K562 (cell line): Measurements from ENCODE around the gene SLC7A14. TPM values are rescaled to one million over a fixed set of nuclear protein-coding genes. Genes with fewer than 3 reads are reported as not detected.

Experiments used
- ATAC-seq: fragments of 200-7000 bp; cut with Tn5 transposase; 3 replicates; pipeline ENCODE4 v1.9.1; 2020; ENCODE audit warnings: moderate library complexity
- BruUV-seq: library from RNA; stranded (reverse); fragments of 400-500 nt; replicated peaks from 2 replicates; lab custom pipeline; 2021; lab: Mats Ljungman, UMichigan
- CTCF ChIA-PET: fragments of 300-600 bp; formaldehyde crosslinking; extraction: SDS; loops from one replicate; lab custom pipeline; 2021; ENCODE audit warnings: low intra/inter-chr PET ratio; lab: Yijun Ruan, JAX
- POLR2A ChIA-PET: fragments of 300-600, 350-650 bp; sonication (Branson Sonifier 250); formaldehyde crosslinking; extraction: SDS; loops from one replicate; lab custom pipeline; 2021; ENCODE audit warnings: antibody characterized with exemption, inconsistent platforms; lab: Yijun Ruan, JAX
- DNase-seq, 4 experiments: peaks; one replicate each; pipeline versions ENCODE4 v3.0.0 to v3.0.0-alpha.2; 2011 to 2018; ENCODE audit warnings: low spot score in 3 of 4, mixed read lengths in 3 of 4; ENCODE audit errors: extremely low read depth in 1 of 4
- FAIRE-seq: peaks from 2 replicates; lab custom pipeline; 2011; peaks lifted over from hg19 to GRCh38; lab: Jason Lieb, UNC
- H2AFZ ChIP-seq: 2 replicates; pipeline ENCODE4 v1.6.0; 2011; ENCODE audit warnings: low read depth, low read length, control low read depth, inconsistent platforms
- H3K27ac ChIP-seq: fragments of 200-600 bp; 3 replicates; pipeline ENCODE4 v1.8.0; 2011; ENCODE audit warnings: low read depth, mild to moderate bottlenecking, control low read depth, inconsistent platforms, low read length, moderate library complexity, mixed read lengths; ENCODE audit errors: extremely low read depth
- H3K27me3 ChIP-seq, 2 experiments: fragments of 300-600 bp in 1 of 2; 2 replicates in 1 of 2; 3 replicates in 1 of 2; pipeline versions ENCODE4 v1.6.0 to v1.8.0; 2011; ENCODE audit warnings: inconsistent platforms in 2 of 2, low read length in 2 of 2, mild to moderate bottlenecking in 1 of 2, mixed read lengths in 1 of 2, moderate library complexity in 1 of 2; ENCODE audit not compliant: control insufficient read depth in 2 of 2, insufficient read depth in 2 of 2
- H3K36me3 ChIP-seq: fragments of 300-600 bp; 3 replicates; pipeline ENCODE4 v1.8.0; 2011; ENCODE audit warnings: mild to moderate bottlenecking, low read length, inconsistent platforms; ENCODE audit not compliant: control insufficient read depth, insufficient read depth
- H3K4me1 ChIP-seq, 2 experiments: fragments of 200-600 bp in 1 of 2; replicated peaks in 1 of 2; 2 replicates in 1 of 2; 3 replicates in 1 of 2; pipeline versions ENCODE4 v1.5.1 to v1.8.0; 2011; ENCODE audit warnings: inconsistent platforms in 2 of 2, low read length in 2 of 2, mild to moderate bottlenecking in 1 of 2, mixed read lengths in 1 of 2, moderate library complexity in 1 of 2; ENCODE audit not compliant: control insufficient read depth in 2 of 2, insufficient read depth in 2 of 2
- H3K4me2 ChIP-seq: 2 replicates; pipeline ENCODE4 v1.6.1; 2011; ENCODE audit warnings: low read length, control low read depth, inconsistent platforms, mixed read lengths; ENCODE audit not compliant: insufficient read depth
- H3K4me3 ChIP-seq: fragments of 200-600 bp; sonication (generic), shearing (Covaris generic); 2 replicates; pipeline ENCODE4 v1.5.1; 2016; ENCODE audit warnings: control low read depth, inconsistent platforms
- H3K79me2 ChIP-seq: fragments of 200-600 bp; 3 replicates; pipeline ENCODE4 v1.8.0; 2011; ENCODE audit warnings: low read length, inconsistent platforms; ENCODE audit not compliant: control insufficient read depth, insufficient read depth
- H3K9ac ChIP-seq, 2 experiments: 2 replicates each; pipeline versions ENCODE4 v1.6.0 to v1.6.1; 2011; ENCODE audit warnings: low read depth in 2 of 2, low read length in 2 of 2, control low read depth in 1 of 2, inconsistent platforms in 1 of 2, mild to moderate bottlenecking in 1 of 2, mixed read lengths in 1 of 2; ENCODE audit not compliant: insufficient read depth in 1 of 2
- H3K9me1 ChIP-seq: one replicate; pipeline ENCODE4 v1.6.0; 2011; ENCODE audit warnings: inconsistent platforms, mild to moderate bottlenecking, low read length, moderate library complexity; ENCODE audit not compliant: control insufficient read depth, insufficient read depth
- H3K9me3 ChIP-seq: replicated peaks from 2 replicates; pipeline ENCODE4 v1.5.1; 2011; ENCODE audit warnings: low read depth, low read length, inconsistent platforms; ENCODE audit not compliant: control insufficient read depth, insufficient read depth
- H4K20me1 ChIP-seq: replicated peaks from 2 replicates; pipeline ENCODE4 v1.6.1; 2011; ENCODE audit warnings: low read length, inconsistent platforms, mixed read lengths; ENCODE audit not compliant: control insufficient read depth, insufficient read depth
- CUX1 ChIP-seq: fragments of 200-800 bp; sonication (Bioruptor generic); IDR thresholded peaks from 2 replicates; pipeline ENCODE4 v1.6.1; 2016; ENCODE audit warnings: missing genetic modification characterization, missing compliant biosample characterization
- GTF2F1 ChIP-seq: IDR thresholded peaks from 2 replicates; pipeline ENCODE4 v1.6.1; 2011; ENCODE audit warnings: low read depth, low read length, improper control_type of control experiment
- KAT2B ChIP-seq: IDR thresholded peaks from one replicate; pipeline ENCODE4 v1.6.1; 2012; ENCODE audit warnings: low read depth, mild to moderate bottlenecking, control low read depth, inconsistent platforms, low read length, moderate library complexity
- PHB ChIP-seq: fragments of 250-450 bp; sonication (Bioruptor Pico); IDR thresholded peaks from 2 replicates; pipeline ENCODE4 v1.5.0; 2021
- SMAD2 ChIP-seq: fragments of 150-350 bp; IDR thresholded peaks from 2 replicates; pipeline ENCODE4 v1.6.1; 2014; ENCODE audit warnings: low read depth, mild to moderate bottlenecking, low read length
- SMARCA5 ChIP-seq: fragments of 450-650 bp; IDR thresholded peaks from 2 replicates; pipeline ENCODE4 v1.6.1; 2016
- SREBF2 ChIP-seq: sonication (generic); formaldehyde crosslinking; IDR thresholded peaks from 2 replicates; pipeline ENCODE4 v1.4.0; 2020; ENCODE audit warnings: mild to moderate bottlenecking, missing genetic modification reagents
- ZBTB12 ChIP-seq: fragments of 250-450 bp; sonication (Bioruptor Pico); IDR thresholded peaks from 2 replicates; pipeline ENCODE4 v1.4.0; 2020
- ZBTB7A ChIP-seq: IDR thresholded peaks from 2 replicates; pipeline ENCODE4 v1.6.1; 2011; ENCODE audit warnings: low read depth, mild to moderate bottlenecking, low read length, moderate library complexity, borderline replicate concordance; ENCODE audit not compliant: control insufficient read depth
- ZNF239 ChIP-seq: fragments of 250-450 bp; sonication (Bioruptor Pico); IDR thresholded peaks from 2 replicates; pipeline ENCODE4 v1.4.0; 2020; ENCODE audit warnings: mild to moderate bottlenecking
- ZNF311 ChIP-seq: fragments of 250-450 bp; sonication (Bioruptor Pico); IDR thresholded peaks from 2 replicates; pipeline ENCODE4 v1.4.0; 2020; ENCODE audit warnings: mild to moderate bottlenecking, moderate library complexity
- WGBS: fragments of 100-300 bp; shearing (Covaris generic); methylation state at CpG from one replicate; pipeline ENCODE4 v1.1.6; 2016; ENCODE audit warnings: low coverage, mixed read lengths; ENCODE audit not compliant: insufficient coverage; ENCODE audit errors: missing lambda C conversion rate; 5-methylcytosine and 5-hydroxymethylcytosine counted together
- in situ Hi-C: fragments of 300-500 bp; cut with MboI; formaldehyde crosslinking; loops from 4 replicates; pipeline ENCODE4 v1.15.0; 2018; ENCODE audit warnings: inconsistent platforms, mixed read lengths
- intact Hi-C: fragments of 100-400 bp; cut with micrococcal nuclease; formaldehyde crosslinking; loops from 2 replicates; pipeline ENCODE4 v1.14.2; 2022
- polyA plus RNA-seq, 8 experiments: library from polyadenylated mRNA; depleted of rRNA in 4 of 8; stranded (reverse) in 5 of 8; unstranded in 3 of 8; fragments of >200 nt; fragmentation: Nextera tagmentation in 2 of 8; fragmentation: Illumina TruSeq in 1 of 8; extraction: Ambion mirVana in 2 of 8; extraction: Trizol in 1 of 8; gene quantifications; 2 replicates each; pipeline versions ENCODE4 v1.2.1 to v1.2.3, GENCODE V29; 2011 to 2014; ENCODE audit warnings: inconsistent platforms in 1 of 8, missing spikeins in 1 of 8
- total RNA-seq, 7 experiments: library from RNA; depleted of rRNA in 6 of 7; stranded (reverse); fragments of >200 nt in 6 of 7; fragmentation: Illumina TruSeq in 2 of 7; extraction: Trizol in 2 of 7; gene quantifications; 2 replicates each; pipeline versions ENCODE4 v1.2.1 to v1.2.3, GENCODE V29; 2011 to 2021; ENCODE audit warnings: low replicate concordance in 1 of 7
- TF ChIP-seq, protein P1 (sequence below): fragments of 450-650 bp; IDR thresholded peaks from 2 replicates; pipeline ENCODE4 v1.6.1; 2017; ENCODE audit warnings: antibody characterized with exemption, mild to moderate bottlenecking
- TF ChIP-seq, protein P2 (sequence below): fragments of 250-450 bp; sonication (Bioruptor Pico); IDR thresholded peaks from 2 replicates; pipeline ENCODE4 v1.5.0; 2021

The SLC7A14 gene
- total and polyA plus RNA-seq, 9 of the 15 experiments (the other 6 are each of a cell fraction or from before 2014, with no cell fraction given), result not detected

DNA sequence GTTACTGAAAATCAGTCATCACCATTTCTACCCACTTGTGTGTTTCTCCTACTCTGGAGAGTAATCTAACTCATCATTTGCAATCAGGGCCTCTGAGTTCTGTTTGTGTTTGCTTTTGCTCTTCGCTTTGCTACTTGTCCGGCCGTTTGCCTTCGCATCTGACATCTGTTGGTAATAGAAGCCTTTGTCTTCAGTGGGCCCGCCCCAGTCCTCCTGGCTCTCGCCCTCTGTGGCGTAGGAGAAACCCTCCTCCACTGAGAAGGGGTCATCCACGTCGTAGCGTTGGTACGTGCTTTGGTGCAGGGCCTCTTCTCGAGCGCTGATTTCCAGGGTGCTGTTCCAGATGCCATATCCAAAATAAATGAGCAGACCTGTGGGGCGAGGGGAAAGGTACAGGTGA, 118.9 kb downstream of the SLC7A14 start:
- no TSS peak for BruUV-seq
- Histone ChIP-seq H3K4me1 (no peaks in the 10 kb centered on the region), H3K9ac (peak overlapping the region in 1 of 2 experiments; percentile 37; a peak in 1 of 4 replicates), H3K27ac (no peak overlapping the region), H3K4me2 (no peak overlapping the region), H3K9me1 (no peaks in the 10 kb centered on the region), H3K4me3 (no peak overlapping the region), H3K36me3 (no peaks in the 10 kb centered on the region), H2AFZ (no peak overlapping the region), H4K20me1 (no peaks in the 10 kb centered on the region), H3K79me2 (no peaks in the 10 kb centered on the region), H3K9me3 (no peaks in the 10 kb centered on the region), H3K27me3 (peaks cover 9 to 15% of the 10 kb centered on the region in 2 experiments)
- ChIA-PET POLR2A (no interaction called here), CTCF (no interaction called here)
- FAIRE-seq, result no peak
- no peak for DNase-seq
- WGBS, result 11% methylated on average over 12 of the region's 14 CpGs
- no peak for ATAC-seq
- in situ Hi-C loops, result no loop called here
- intact Hi-C loops, result no loop called here
- TF ChIP-seq ZBTB7A (no peak), ZNF239 (CRISPR knock-in tag) (no peak), SREBF2 (no peak), ZBTB12 (CRISPR knock-in tag) (no peak), GTF2F1 (no peak), SMAD2 (no peak), SMARCA5 (no peak), PHB (CRISPR knock-in tag) (no peak), CUX1 (CRISPR knock-in tag) (no peak), ZNF311 (CRISPR knock-in tag) (no peak), KAT2B (no peak)
- TF ChIP-seq, protein P1, sequence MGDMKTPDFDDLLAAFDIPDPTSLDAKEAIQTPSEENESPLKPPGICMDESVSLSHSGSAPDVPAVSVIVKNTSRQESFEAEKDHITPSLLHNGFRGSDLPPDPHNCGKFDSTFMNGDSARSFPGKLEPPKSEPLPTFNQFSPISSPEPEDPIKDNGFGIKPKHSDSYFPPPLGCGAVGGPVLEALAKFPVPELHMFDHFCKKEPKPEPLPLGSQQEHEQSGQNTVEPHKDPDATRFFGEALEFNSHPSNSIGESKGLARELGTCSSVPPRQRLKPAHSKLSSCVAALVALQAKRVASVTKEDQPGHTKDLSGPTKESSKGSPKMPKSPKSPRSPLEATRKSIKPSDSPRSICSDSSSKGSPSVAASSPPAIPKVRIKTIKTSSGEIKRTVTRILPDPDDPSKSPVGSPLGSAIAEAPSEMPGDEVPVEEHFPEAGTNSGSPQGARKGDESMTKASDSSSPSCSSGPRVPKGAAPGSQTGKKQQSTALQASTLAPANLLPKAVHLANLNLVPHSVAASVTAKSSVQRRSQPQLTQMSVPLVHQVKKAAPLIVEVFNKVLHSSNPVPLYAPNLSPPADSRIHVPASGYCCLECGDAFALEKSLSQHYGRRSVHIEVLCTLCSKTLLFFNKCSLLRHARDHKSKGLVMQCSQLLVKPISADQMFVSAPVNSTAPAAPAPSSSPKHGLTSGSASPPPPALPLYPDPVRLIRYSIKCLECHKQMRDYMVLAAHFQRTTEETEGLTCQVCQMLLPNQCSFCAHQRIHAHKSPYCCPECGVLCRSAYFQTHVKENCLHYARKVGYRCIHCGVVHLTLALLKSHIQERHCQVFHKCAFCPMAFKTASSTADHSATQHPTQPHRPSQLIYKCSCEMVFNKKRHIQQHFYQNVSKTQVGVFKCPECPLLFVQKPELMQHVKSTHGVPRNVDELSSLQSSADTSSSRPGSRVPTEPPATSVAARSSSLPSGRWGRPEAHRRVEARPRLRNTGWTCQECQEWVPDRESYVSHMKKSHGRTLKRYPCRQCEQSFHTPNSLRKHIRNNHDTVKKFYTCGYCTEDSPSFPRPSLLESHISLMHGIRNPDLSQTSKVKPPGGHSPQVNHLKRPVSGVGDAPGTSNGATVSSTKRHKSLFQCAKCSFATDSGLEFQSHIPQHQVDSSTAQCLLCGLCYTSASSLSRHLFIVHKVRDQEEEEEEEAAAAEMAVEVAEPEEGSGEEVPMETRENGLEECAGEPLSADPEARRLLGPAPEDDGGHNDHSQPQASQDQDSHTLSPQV, result no peak
- TF ChIP-seq, protein P2, sequence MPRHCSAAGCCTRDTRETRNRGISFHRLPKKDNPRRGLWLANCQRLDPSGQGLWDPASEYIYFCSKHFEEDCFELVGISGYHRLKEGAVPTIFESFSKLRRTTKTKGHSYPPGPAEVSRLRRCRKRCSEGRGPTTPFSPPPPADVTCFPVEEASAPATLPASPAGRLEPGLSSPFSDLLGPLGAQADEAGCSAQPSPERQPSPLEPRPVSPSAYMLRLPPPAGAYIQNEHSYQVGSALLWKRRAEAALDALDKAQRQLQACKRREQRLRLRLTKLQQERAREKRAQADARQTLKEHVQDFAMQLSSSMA (CRISPR knock-in tag), result no peak
